GM11168 (cell line): Measurements from ENCODE around the gene AGBL4.
"Not testable (repeated sequence)": the region's sequence is repeated elsewhere in the genome, so short reads cannot be mapped to it uniquely, and the experiment has no call there.

ENCODE experiments used
- in situ Hi-C: fragments of 300-500 bp; cut with MboI; formaldehyde crosslinking; loops from one replicate; pipeline ENCODE4 v1.12.0; 2022; ENCODE audit warnings: low sequenced_read_pairs; ENCODE audit not compliant: unreplicated experiment

AGBL4 gene

GRCh38 chr1:49323925-49324540, 699.7 kb downstream of the AGBL4 start:
- in situ Hi-C loops: no loop called here

GRCh38 chr1:49320493-49320892, 703.3 kb downstream of the AGBL4 start:
- in situ Hi-C loops: not testable (repeated sequence)

- in situ Hi-C loops: no loop called here
Observed at GRCh38 chr1:49319426-49319963, 704.3 kb downstream of the AGBL4 start.

GRCh38 chr1:49318218-49318617, 705.5 kb downstream of the AGBL4 start:
- in situ Hi-C loops: no loop called here

DNA sequence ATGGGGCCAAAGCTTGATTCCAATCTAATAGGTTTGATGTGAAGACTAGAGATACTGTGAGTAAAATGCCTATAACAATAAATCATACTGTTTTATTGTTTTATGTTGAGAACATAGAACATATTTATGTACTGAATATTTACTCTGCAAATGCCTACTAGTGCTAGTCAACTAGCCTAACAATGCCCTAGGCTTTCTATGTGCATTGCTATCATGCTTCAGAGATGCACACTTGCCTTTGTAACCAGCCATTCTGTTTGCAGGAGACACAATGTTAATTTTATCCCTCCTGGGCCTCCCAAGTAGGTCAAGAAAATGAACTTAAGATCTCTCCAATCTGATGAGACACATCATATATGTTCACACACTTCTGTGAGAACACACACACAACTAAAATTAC, 716.3 kb downstream of the AGBL4 start:
- in situ Hi-C loops: no loop called here

GRCh38 chr1:49306507-49307070, 717.2 kb downstream of the AGBL4 start:
- in situ Hi-C loops: no loop called here

DNA sequence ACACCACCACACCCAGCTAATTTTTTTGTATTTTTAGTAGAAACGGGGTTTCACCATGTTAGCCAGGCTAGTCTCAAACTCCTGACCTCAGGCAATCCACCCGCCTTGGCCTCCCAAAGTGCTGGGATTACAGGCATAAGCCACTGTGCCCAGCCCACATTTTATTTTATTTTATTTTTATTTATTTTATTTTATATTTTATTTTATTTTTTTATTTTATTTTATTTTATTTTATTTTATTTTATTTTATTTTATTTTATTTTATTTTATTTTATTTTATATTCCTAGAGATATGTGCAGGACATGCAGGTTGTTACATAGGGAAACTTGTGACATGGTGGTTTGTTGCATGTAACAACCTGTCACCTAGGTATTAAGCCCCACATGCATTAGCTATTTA, 721.4 kb downstream of the AGBL4 start:
- in situ Hi-C loops: not testable (repeated sequence)

GRCh38 chr1:49298304-49298703, 725.5 kb downstream of the AGBL4 start:
- in situ Hi-C loops: no loop called here

GRCh38 chr1:49297783-49298182, 726.0 kb downstream of the AGBL4 start:
- in situ Hi-C loops: no loop called here

DNA sequence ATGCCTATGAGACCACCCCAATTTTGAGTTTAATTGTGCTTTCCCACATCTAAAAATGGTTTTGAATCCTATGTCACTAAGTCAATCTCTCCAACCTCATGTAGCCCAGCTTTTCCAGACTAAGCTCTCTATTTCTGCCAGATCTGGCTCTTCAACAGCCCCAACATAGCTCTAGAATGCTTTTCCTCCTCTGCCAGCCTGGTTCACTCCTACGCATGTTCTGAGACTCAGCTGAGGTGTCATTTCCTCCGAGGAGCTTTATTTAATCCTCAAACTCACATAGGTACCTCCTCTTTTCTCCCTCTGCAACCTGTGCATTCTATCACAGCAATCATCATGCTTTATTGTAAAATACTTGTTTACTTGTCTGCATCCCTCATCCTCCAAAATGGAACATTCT, 729.2 kb downstream of the AGBL4 start:
- in situ Hi-C loops: no loop called here

DNA sequence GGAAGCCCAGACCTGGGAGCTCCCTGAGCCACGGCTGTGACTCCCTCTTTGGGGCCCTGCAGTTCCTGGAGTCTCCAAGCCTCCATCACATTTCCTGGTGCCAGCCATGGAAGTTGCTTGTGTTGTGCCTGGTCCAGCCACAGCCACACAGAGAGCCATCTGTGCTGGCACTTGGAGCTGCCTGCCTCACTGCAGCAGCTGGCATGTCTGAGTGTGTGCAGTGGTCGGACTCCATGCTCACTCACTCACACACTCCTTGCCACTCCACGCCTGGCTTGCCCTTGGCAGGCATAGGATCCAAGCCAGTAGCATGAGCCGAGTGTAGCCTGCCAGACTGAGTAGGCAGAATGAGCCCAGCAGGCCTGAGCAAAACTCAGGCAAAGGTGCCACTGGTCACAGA, 730.7 kb downstream of the AGBL4 start:
- in situ Hi-C loops: no loop called here

GRCh38 chr1:49257211-49258049, 766.3 kb downstream of the AGBL4 start:
- in situ Hi-C loops: not testable (repeated sequence)

GRCh38 chr1:49252917-49253316, 770.8 kb downstream of the AGBL4 start:
- in situ Hi-C loops: no loop called here

GRCh38 chr1:49251019-49251784, 772.6 kb downstream of the AGBL4 start:
- in situ Hi-C loops: no loop called here

DNA sequence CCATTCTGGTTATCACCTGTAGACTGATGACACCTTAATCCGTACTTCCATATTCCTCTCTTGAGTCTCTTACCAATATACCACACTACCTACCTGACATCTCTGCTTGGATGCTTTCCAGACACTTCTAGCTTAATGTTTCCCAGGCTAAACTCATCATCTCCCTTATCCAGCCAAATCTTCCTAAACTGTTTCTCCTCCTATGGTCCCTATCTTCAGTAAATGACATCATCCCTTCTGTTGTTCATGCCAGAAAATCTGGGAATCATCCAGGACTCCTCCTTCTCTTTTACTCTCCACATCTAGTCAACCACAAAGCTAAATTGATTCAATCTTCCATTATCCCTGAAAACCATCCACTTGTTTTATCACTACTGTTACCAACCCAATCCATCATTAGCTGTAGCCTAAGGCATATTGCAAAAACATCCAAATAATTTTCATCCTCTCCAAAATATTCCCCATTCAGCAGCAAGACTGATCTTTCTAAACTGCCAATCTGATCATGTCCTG, 783.0 kb downstream of the AGBL4 start:
- in situ Hi-C loops: no loop called here

GRCh38 chr1:49234988-49235387, 788.8 kb downstream of the AGBL4 start:
- in situ Hi-C loops: no loop called here

- in situ Hi-C loops: no loop called here
Observed at GRCh38 chr1:49229555-49229954, 794.2 kb downstream of the AGBL4 start.

GRCh38 chr1:49226758-49227157, 797.0 kb downstream of the AGBL4 start:
- in situ Hi-C loops: no loop called here

DNA sequence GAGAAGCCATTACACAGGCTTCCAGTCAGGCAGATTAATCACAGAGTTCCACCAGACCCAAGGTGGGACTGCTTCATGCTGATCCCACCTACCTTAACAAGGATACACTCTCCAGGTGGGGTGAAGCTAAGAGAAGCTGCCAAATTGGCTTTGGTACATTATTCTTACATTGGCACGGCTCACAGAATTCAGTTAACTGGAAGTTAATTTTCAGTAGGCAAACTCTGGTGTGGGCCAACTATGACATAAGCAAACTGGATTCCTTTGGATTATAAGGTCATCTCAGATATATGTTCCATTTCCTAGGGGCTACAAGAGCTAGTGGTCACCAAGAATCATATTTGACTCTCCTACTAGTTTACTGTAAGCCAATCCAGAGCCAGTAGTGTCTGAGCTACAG, 798.3 kb downstream of the AGBL4 start:
- in situ Hi-C loops: no loop called here

DNA sequence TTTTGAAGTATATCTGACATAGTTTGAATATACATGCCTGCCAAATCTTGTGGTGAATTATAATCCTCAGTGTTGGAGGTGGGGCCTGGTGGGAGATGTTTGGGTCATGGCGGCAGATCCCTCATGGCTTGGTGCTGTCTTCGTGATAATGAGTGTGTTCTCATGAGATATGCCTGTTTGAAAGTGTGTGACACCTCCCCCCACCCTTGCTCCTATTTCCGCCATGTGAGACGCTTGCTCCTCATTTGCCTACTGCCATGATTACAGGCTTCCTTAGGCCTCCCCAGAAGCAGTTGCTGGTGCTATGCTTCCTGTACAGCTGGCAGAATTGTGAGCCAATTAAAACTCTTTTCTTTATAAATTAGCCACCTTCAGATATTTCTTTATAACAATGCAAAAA, 810.5 kb downstream of the AGBL4 start:
- in situ Hi-C loops: no loop called here
